OCI-LY7 (cell line): Measurements from ENCODE around the gene FBXO7.
"Not testable (repeated sequence)": the region's sequence is repeated elsewhere in the genome, so short reads cannot be mapped to it uniquely, and the experiment has no call there.

Experiments
- EZH2phosphoT487 ChIP-seq: fragments of 200-600 bp; sonication (generic); IDR thresholded peaks from 2 replicates; pipeline ENCODE4 v1.6.1; 2018; ENCODE audit warnings: low read depth, borderline replicate concordance, mild to moderate bottlenecking, mixed run types, antibody characterized with exemption, low read length, moderate library complexity, mixed read lengths
- TF ChIP-seq, protein P1 (sequence below): fragments of 200-600 bp; sonication (generic); conservative IDR thresholded peaks from 2 replicates; pipeline ENCODE4 v1.5.1; 2014; ENCODE audit warnings: mild to moderate bottlenecking, antibody characterized with exemption, low read length, moderate library complexity, mixed read lengths

DNA sequence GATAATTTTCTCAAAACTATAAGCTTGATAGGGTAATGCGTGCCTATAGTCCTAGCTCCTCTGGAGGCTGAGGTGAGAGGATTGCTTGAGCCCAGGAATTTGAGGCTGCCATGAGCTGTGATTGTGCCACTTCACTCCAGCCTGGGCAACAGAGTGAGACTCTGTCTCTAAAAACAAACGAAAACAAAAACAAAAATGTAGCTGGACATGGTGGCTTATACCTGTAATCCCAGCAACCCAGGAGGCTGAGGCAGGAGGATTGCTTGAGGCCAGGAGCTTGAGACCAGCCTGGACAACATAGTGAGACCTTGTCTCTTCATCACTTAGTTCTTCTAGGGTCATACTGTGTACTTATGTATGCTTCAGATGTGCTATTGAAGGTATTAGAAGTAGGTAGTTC, 3.9 kb downstream of the FBXO7 start:
- TF ChIP-seq, protein P1, sequence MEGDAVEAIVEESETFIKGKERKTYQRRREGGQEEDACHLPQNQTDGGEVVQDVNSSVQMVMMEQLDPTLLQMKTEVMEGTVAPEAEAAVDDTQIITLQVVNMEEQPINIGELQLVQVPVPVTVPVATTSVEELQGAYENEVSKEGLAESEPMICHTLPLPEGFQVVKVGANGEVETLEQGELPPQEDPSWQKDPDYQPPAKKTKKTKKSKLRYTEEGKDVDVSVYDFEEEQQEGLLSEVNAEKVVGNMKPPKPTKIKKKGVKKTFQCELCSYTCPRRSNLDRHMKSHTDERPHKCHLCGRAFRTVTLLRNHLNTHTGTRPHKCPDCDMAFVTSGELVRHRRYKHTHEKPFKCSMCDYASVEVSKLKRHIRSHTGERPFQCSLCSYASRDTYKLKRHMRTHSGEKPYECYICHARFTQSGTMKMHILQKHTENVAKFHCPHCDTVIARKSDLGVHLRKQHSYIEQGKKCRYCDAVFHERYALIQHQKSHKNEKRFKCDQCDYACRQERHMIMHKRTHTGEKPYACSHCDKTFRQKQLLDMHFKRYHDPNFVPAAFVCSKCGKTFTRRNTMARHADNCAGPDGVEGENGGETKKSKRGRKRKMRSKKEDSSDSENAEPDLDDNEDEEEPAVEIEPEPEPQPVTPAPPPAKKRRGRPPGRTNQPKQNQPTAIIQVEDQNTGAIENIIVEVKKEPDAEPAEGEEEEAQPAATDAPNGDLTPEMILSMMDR = not testable (repeated sequence)
- not testable (repeated sequence) for TF ChIP-seq EZH2phosphoT487
